K562 (cell line): ENCODE measurements around the gene RBPJ.

ENCODE experiments used
- RAD51 ChIP-seq: fragments of 450-650 bp; IDR thresholded peaks from 2 replicates; pipeline ENCODE4 v1.7.1; 2016; ENCODE audit warnings: low read depth, mild to moderate bottlenecking, borderline replicate concordance
- TOE1 ChIP-seq, 2 experiments: fragments of 450-650 bp in 1 of 2; sonication (generic) in 1 of 2; formaldehyde crosslinking in 1 of 2; IDR thresholded peaks; 2 replicates each; pipeline versions ENCODE4 v1.7.1 to v1.8.0; 2016 to 2022; ENCODE audit warnings: borderline replicate concordance in 2 of 2, mild to moderate bottlenecking in 2 of 2, antibody characterized with exemption in 1 of 2, inconsistent platforms in 1 of 2, low read depth in 1 of 2, missing genetic modification reagents in 1 of 2, moderate library complexity in 1 of 2
- ZKSCAN8 ChIP-seq: fragments of 200-800 bp; sonication (Bioruptor generic); IDR thresholded peaks from 2 replicates; pipeline ENCODE4 v1.6.1; 2016; ENCODE audit warnings: missing genetic modification characterization, missing compliant biosample characterization

GRCh38 chr4:26298198-26298947, 22.4 kb upstream of the RBPJ start:
- TF ChIP-seq TOE1 (IDR thresholded peaks at IDR 0.05; ENCODE audit: borderline replicate concordance) (no peak), TOE1 (CRISPR knock-in tag; IDR thresholded peaks at IDR 0.05; ENCODE audit: borderline replicate concordance, low read depth) (no peak), ZKSCAN8 (CRISPR knock-in tag) (no peak), RAD51 (no peak)
